SH-SY5Y (cell line): ENCODE measurements around the gene MAP1LC3B.

Experiments used
- GATA2 ChIP-seq: IDR thresholded peaks from 2 replicates; pipeline ENCODE4 v1.6.1; 2011; ENCODE audit warnings: mild to moderate bottlenecking, low read depth, low read length
- GATA3 ChIP-seq: IDR thresholded peaks from 2 replicates; pipeline ENCODE4 v1.6.1; 2011; ENCODE audit warnings: low read depth, mild to moderate bottlenecking, low read length, moderate library complexity

- TF ChIP-seq GATA3: no peak
- TF ChIP-seq GATA2: no peak
These were observed 33.4 kb upstream of the MAP1LC3B start for GRCh38 chr16:87358696-87359095.
